GM19452 (cell line): ENCODE results near the gene VWF.

Source experiments
- ATAC-seq: cut with Tn5 transposase; IDR thresholded peaks from one replicate; pipeline ENCODE4 v1.9.1; 2021; ENCODE audit not compliant: unreplicated experiment

Gene VWF

DNA sequence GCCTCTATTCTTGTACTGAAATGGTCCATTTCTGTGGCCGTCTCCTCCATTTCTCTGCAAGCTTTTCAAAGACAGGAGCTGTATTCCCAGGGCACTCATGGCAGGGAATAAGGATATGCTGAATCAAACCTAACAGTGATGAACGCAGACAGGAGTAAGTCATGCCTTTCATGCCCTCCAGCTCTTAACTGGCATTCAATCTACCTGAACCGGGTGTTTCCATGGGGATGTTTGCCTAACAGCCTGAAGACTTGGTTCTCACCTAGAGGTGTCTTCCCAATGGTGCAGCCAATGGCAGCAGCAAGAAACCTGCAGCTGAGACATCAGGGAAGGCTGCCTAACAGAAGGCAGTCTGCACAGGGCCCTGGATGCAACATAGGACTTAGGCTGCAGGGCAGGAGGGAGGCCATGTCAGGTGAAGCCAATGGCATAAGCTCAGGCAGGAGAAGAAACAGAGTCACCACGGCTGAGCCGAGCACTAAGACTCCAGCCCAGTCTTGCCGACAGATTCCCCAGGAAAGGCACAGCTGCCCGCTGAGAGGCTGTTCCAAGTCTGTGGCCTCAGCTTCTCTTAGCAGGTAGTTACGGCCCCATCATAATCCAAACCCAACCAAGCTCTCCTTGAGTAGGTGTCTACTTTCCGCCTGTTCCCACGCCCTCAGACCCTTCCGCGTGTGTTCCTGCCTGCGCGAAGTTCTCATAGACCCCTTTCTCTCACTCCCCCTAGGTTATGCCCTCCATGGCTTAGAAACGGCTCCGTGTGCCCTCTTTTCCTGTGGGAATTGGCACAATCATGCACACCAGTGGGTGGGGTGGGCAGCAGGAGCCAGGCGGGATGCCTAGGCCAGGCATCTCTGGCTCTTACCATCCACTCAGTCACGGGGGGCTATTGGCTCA is 44.1 kb downstream of the VWF start:
- ATAC-seq, result no peak

DNA sequence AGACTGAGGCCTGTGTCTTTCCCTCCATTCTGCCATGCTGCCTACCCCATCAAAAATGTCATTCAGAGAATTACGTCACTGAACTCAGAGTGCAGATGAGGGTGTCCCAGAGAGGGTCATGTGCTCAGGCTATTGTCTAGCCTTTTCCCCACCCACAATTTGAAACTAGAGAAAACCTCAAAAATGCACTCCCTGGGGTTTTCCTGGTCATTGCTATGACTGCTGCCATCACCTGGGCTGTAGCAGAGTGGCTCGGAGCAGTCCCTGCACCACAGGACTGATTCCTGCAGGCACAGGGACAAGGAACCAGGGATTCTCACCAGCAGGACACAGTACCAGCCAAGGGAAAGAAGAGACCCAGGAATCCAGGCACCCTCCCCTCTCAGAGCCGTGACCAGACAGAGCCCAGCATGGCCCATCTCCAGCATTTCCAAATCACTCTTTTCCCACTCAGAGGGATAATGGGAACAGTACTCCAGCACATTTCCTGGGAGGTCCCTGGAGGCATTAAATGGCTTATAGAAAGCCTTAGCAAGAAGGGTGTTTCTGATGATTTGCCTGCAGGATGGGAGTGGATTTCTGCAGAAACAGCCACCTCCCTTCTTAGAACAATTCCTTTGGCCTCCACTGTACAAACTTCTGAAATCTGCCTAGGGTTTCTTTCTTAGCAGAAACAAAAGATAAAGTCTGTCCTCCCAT is 45.9 kb downstream of the VWF start:
- ATAC-seq, result no peak

DNA sequence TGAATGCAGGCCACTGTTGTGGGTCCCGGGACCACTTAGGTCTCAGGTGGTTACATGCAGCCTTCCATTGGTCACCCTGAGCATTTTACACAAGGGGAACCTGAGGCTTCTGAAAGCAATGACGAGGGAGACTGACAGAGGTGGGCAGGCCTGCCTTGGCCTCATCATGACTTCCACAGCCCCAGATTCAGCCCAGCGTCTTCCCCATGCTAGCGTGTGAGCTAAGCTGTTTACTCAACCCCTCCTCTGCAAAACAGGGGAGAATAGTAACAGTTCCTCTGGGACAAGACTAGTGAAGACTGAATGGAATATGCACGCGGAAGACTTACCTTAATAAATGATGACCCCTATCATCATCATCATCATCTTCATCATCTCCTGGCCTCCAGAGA is 46.8 kb downstream of the VWF start:
- no peak for ATAC-seq

DNA sequence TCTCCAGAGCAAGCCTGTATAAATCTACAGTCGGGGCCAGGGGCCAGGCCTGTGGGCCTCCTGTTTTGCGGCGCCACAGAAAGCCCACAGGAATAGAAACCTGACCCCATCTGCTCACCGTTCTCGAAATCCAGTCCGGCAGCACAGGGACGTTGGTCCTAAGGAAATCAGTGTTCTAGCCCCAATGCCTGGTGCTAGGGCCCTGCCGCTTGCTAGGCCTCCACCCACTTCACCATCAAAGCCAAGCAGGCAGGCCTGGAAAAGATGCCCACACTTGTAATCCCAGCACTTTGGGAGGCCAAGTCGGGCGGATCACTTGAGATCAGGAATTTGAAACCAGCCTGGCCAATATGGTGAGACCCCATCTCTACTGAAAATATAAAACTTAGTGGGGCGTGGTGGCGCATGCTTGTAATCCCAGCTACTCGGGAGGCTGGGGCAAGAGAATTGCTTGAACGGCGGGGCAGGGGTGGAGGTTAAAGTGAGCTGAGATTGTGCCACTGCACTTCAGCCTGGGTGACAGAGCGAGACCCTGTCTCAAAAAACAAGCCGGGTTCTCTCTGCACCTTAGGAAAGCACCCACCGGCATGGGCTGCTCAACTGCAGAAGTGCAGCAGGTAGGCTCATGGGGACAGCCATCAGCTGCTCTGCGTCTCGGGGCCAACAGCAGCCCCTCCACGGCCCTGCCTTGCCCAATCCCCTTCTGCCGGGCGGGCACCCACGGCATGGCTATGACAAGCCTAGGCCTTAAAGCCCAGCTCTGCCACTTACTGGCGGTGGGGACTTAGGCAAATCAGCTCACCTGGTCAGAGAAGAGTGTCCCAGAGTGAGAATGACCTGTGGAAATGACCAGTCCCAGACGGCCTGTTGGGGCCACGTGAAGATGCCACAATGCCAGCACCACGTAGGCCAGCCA is 47.4 kb downstream of the VWF start:
- ATAC-seq, result no peak

DNA sequence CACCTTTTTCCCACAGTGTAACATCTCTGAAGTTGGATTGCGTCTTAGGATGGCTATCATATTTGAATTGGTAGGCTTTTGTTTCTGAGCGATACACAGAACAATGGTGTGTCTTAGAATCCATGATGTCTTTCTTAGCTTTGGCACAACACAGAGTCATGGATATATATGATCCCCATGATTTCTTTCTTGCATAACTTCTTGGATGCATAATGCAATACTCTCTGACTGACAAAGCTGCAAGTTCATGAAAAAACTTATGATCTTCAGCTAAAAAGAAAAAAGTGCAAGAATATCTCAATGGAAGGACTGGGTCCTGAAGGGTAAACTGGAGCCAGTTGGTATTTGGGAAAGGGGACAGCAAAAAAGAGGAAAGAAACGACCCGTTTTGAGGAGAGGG is 48.1 kb downstream of the VWF start:
- no peak for ATAC-seq

DNA sequence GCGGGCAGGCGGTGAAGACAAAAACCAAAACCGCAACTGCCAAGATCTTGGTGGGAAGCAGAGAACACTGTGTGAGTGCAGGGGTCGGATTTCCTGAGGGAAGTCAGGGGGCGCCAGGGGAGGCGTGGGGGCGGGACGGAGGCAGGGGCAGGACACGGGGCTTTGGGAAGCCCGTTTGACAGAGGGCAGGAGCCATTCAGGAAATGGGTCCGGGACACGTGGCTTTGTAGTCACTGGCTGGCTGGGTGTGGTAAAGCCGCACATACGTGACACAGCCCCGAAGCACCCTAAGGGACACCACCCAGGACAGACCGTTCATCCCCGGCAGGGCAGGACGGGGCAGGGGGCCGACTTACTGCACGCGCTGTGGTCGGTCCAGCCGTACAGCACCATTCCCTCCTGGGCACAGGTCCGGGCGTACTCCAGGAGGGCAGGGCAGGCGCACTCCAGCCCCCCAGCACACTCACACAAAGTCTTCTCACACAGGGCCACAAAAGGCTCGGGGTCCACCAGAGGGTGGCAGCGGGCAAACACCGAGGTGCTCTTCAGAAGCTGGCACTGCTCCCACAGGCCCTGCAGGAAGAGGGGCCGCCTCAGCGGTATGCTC is 49.4 kb downstream of the VWF start:
- ATAC-seq, result no peak

DNA sequence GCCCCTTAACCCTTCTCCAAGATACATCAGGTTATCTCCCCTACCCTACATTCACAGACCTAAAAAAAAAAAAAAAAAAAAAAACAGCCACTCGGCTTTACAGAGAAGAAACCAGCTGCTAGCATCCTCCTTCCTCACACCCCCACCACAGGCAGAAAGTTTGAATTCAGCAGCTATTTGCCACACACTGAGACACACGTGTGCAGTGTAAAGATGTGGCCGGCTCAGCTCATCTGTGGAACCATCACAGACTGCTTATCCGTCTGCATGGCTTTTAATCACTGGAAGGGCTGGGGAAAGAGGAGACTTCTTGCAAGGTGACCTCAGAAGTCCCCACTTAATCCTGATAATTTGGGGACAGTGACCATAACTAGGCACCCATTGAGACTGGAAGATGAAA is 50.0 kb downstream of the VWF start:
- no peak for ATAC-seq

DNA sequence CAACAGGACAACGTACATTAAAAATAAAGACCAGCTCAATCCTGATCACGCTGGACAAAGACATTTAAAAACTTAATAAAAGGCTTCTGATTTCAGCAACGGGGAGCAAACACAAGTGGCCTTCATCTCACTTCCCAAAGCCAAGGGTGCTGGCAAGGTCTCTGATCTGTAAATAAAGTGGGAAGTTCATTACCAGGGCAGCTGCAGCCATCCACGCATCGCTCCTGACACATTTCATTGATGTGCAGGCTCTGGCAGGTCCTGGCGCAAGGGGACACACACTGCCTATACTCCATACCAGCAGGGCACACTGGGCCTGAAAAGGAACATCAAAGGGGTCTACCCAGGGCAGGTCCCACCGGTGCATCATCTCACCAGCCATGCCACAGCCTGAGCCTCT is 51.0 kb downstream of the VWF start:
- no peak for ATAC-seq

DNA sequence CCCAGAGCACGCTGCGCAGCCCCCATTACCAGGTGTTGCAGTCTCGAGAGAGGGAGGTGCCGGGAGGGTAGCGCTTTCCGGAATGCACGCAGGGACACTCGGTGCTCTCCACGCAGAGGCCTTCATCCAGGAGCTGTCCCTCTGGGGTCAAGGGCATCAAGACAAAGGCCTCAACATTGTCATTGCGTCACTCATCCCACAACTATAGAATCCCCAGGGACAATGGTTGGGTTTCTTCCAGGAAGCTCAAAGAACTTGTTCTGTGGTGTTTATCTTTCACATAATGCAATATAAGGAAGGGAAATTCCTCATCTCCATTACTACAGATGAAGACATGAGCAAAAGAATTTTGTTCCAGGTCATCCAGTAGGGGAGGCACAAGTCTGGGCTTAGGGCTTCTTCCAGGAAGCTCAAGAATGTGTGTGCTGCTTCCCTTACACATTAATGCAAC is 52.1 kb downstream of the VWF start:
- ATAC-seq, result no peak

DNA sequence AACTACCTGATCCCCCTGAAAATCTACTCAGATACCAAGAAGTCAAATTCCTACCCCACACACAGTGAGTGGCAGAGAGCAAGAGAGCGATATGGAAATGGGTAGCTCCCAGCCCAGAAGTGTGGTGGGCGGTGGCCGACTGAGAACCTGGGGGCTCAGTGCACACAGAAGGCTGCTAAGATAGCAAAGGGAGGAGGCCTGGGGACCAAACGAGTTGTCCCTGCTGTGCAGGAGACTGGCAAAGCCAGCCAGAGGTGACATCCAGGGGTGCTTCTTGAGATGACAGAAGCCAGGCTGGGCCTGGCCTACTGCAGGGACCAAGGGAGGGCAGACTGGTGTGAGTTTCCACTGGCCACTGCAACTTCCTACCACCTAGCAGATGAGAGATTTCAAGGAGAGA is 52.9 kb downstream of the VWF start:
- no peak for ATAC-seq

DNA sequence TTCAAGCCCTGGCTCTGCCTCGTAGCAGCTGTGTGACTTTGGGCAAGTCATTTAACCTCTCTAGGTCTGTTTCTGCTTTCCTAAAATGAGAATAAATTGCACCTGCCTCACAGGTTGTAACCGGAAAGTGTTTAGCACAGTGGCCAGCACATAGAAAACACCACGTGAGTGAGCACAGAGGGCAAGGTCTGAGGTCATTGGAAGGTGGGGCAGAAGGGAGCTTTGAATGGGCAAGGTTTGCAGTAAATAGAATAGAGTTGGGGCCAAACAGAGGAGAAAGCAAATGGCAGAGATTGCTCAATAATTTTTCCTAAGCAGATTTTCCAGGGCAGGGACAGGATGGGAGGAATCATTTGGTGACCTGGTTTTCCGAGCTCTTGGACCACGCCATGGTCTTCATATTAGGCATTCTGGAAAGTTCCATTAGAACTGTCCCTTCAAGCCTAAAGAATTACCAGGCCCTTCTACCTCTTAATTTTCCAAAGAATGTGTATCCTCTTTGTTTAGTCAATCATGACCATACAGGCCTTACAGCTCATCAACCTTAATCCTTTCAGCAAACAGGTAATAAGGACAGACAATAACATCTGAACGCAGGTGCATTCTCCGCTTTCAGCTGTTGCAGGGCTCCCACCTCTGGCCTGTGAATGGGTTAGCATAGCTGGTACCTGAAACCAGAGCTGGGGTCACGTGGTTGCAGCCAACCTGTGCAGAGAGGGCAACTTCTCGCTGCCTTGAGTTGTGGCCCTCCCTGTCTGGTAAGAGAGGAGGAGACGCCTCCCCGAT is 53.8 kb downstream of the VWF start:
- ATAC-seq, result no peak

DNA sequence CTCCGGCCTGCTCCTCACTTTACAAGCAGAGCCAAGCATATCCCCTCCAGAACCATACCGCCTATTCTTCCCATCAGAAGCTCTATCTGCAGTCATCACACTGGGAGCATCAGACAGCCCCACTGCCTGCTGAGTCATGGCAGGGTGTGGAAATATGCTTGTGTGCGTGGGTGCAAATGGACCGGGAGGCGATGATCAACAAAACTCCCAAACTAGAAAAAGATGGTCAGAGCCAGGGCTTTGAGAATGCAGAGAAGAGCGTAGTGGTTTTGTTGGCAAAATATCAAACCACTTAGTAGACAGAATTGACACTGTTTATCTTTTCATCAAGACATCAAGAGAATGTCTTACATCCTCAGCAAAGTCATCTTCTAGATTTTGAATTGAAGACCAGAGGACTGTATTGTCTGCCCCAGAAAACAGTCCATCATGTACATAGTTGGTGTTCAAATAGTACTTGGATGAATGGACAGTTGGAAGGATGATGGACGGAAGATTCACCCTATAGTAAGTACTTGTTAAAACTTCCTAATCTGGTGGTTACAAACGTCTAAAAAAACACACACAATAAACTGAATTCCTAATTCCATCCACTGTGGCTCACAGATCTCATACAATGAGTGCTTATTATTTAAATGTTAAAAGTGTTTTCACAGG is 54.9 kb downstream of the VWF start:
- ATAC-seq, result no peak

DNA sequence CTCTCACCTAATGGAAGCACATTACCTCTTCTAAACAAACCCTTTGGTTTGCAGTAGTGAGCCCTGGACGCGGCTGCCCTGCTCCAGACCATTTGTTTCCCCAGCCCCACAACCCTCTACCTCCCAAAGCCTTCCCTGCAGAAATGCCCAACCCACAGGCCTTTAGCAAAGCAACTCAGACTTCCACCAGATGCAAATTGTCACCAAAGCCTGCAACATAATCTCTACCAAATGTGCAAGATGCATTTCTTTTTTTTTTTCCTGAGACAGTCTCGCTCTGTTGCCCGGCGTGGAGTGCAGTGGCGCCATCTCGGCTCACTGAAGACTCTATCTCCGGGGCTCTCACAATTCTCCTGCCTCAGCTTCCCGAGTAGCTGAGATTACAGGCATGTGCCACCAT is 56.2 kb downstream of the VWF start:
- no peak for ATAC-seq

DNA sequence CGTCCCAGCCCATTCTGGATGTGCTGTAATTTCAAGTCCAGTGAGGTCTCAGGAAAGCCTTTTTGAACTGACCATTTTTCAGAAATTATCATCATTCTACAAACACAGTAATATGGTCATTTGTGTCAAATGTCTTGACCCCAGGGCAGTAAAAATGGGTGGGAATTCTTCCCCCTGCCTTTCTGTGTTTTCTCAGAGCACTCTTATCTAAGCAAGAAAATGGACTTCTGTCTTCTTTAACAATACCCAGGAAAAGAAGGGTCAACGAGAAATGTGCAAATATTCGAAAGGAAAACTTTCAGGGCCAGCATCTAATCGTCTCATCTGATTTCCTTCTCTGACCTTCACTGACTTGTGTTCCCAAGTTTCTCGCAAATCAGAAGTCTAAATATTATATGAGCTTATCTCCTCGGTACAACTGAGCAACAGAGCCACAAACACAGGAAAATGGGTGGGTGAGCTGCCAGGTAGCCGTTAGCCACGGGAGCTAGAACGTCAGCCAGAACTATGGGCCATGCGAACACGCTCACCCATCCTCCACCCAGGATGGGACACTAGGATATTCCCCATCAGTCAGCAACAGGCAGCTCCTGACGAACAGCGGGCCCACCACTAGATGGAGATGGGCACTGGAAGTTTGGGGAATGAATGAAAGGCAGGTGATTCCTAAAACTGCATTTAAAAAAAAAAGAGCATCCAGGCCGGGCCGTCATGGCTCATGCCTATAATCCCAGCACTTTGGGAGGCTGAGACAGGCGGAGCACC is 57.1 kb downstream of the VWF start:
- no peak for ATAC-seq

DNA sequence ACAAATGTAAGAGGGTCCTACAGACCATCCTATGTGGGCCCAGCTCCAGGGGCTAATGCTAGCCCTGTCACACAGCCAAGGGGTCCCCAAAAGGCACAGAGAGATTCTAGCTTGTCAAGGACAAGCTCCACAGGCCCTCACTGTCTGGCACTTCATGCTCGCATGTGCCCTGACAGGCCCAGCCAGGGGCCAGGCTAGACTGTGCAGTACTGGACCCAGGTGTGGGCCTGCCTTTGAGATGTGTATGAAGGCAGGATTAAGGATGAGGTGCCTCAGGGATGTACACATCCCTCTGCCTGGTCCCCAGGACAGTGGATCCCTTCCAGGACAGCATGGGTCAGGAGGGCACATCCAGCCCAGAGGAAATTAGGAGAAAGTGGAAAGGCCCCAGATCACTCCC is 57.8 kb downstream of the VWF start:
- no peak for ATAC-seq

DNA sequence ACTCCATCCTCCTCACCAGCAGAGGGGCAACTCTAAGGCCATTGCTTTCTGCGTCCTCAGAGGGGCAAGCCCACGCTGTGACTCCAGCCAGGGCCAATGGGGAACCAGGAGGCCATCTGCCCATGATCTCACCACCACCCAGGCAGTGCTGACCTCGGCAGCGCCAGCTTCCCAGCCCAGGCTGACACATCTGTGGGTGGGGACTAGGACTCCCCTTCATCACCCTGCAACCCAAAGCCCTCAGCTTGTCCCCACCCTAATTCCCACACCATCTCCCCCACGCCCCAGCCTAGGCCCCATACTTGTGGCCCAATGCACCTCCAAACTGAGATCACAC is 58.6 kb downstream of the VWF start:
- no peak for ATAC-seq

DNA sequence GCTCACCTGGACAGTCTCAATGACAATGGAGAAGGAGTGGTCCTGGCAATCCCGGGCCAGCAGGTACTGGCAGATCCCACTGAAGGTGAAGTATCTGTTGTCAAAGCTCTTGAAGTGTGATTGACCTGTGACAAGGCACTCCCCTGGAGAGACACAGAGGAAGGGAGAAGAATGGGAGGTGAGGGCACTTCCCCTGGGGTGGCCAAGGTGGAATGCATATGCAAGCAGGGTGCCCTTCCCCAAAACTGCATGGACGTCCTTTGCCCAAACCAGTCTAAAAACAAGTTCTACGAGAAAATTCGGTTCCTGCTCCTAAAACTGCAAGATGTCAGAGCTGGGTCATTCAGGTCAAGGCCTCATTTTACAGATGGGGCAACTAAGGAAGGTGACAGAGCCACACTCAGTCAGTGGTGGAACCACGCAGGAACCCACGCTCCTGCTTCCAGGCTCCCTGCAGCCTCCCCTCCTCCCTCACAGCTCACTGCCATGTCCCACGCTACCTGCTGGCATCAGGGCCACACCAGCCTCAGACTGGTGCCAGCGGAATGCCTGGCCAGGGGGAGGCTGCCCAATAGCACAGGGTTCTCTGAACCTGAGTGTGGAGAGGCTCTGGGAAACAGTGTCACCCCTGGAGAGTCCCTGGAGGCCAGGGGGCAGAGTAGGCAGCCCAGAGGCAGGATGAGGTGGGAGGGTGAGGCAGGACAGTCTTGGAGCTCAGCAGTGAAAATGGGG is 59.2 kb downstream of the VWF start:
- ATAC-seq, result no peak
